Embryonic facial prominence (tissue), 1 donor: ENCODE measurements around the gene ZPR1.
A peak's percentile ranks its signal among the peaks of the same experiment; 100 is the strongest.
"Not testable (repeated sequence)": the region's sequence is repeated elsewhere in the genome, so short reads cannot be mapped to it uniquely, and the experiment has no call there.

Source experiments
- DNase-seq: peaks from one replicate; pipeline ENCODE4 v3.0.0-alpha.2; 2016; ENCODE audit errors: extremely low spot score

ZPR1 gene

GRCh38 chr11:116787786-116788486, at the start of gene ZPR1:
ZPR1 (minus strand) TSS chr11:116788023; CDS start chr11:116787990, 33 bp downstream.
- peak; percentile 75 for DNase-seq

- no peak for DNase-seq
Measured at GRCh38 chr11:116836632-116836991, 48.8 kb upstream of the ZPR1 start.

- DNase-seq = peak; percentile 84
Measured at GRCh38 chr11:116835791-116836631, 48.2 kb upstream of the ZPR1 start.

GRCh38 chr11:116835042-116835772, 47.4 kb upstream of the ZPR1 start:
- peak; percentile 6 for DNase-seq

GRCh38 chr11:116834535-116835041, 46.8 kb upstream of the ZPR1 start:
- DNase-seq = not testable (repeated sequence)

- DNase-seq = no peak
Measured at GRCh38 chr11:116833816-116834534, 46.2 kb upstream of the ZPR1 start.

GRCh38 chr11:116833491-116833815, 45.6 kb upstream of the ZPR1 start:
- no peak for DNase-seq

GRCh38 chr11:116832350-116833290, 44.8 kb upstream of the ZPR1 start:
- no peak for DNase-seq

- DNase-seq = no peak
Measured at GRCh38 chr11:116831790-116832349, 44.0 kb upstream of the ZPR1 start.

- DNase-seq = no peak
Measured at GRCh38 chr11:116830184-116830912, 42.5 kb upstream of the ZPR1 start.

GRCh38 chr11:116829525-116830183, 41.8 kb upstream of the ZPR1 start, which contains the start of gene APOC3:
APOC3 (plus strand) TSS chr11:116829907; CDS start chr11:116830583, 676 bp downstream.
- no peak for DNase-seq

GRCh38 chr11:116828632-116829524, 41.1 kb upstream of the ZPR1 start:
- no peak for DNase-seq

GRCh38 chr11:116827461-116827860, 39.6 kb upstream of the ZPR1 start:
- DNase-seq = no peak

GRCh38 chr11:116826751-116827431, 39.1 kb upstream of the ZPR1 start:
- no peak for DNase-seq

- DNase-seq = no peak
Measured at GRCh38 chr11:116825854-116826750, 38.3 kb upstream of the ZPR1 start.

- no peak for DNase-seq
Measured at GRCh38 chr11:116825434-116825833, 37.6 kb upstream of the ZPR1 start.
